ENCODE measurements around the gene ARL2BP. TPM values are rescaled to one million over a fixed set of nuclear protein-coding genes. Genes with fewer than 3 reads are reported as not detected.

The ARL2BP gene
- total RNA-seq, 4 donors from 2014 or later = 10.3 to 39.6 (median 36.5) TPM

DNA sequence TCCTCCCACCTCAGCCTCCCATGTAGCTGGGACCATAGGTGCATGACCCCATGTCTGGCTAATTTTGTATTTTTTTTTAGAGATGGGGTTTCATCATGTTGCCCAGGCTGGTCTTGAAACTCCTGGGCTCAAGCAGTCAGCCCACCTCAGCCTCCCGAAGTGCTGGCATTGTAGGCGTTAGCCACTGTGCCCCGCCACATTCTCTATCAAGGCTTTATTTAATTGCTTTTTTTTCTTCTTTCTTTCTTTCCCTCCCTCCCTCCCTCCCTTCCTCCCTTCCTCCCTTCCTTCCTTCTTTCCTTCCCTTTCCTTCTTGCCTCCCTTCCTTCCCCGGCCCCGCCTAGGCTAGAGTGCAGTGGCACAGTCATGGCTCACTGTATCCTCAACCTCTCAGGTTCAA lies 35.3 kb upstream of the ARL2BP start:
- H3K36me3 ChIP-seq = peaks cover 0 to 67% (median 33%) of the 10 kb centered on the region in 4 donors
- H3K9me3 ChIP-seq = no peaks in the 10 kb centered on the region
- H3K27me3 ChIP-seq = no peaks in the 10 kb centered on the region
- no peak overlapping the region for H3K27ac ChIP-seq
- in situ Hi-C loops (cut with MboI; ENCODE audit: low pct_ligation_motif_present in 1 of 4, low pct_unique_long_range_greater_than_20kb in 1 of 4, low sequenced_read_pairs in 3 of 4) = no loop called here
- intact Hi-C loops (cut with DNase I; ENCODE audit: low total_unique reads) = no loop called here
- TF ChIP-seq POLR2AphosphoS5 (IDR thresholded peaks at IDR 0.05) (no peak), POLR2A (IDR thresholded peaks at IDR 0.05) (no peak)
- no peak for DNase-seq
- 98 to 100% methylated on average over 1 to 5 of the region's 5 CpGs for WGBS, 2 donors (ENCODE audit: low coverage in 1 of 2)
- no peak overlapping the region for H3K4me3 ChIP-seq
- H3K4me1 ChIP-seq = no peaks in the 10 kb centered on the region

DNA sequence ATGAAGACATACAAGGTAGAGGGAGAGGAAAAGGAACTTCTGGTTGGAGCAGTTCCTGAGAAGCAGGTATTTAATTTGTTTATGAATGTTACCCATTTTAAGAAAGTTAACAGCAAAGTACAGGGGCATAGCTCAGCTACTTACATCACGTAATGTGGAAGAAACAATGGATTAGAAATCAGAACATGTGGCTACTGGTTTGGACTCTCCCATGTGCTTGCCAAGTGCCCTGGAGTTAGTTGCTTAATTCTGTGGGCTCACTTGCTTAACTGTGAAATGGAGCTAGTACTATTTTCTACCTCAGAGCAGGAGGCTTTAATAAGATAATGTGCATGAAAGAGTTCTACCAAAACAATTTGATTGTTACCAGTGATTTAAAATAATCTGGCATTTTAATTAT lies 31.6 kb upstream of the ARL2BP start:
- Histone ChIP-seq H3K9me3 (peaks cover 0 to 4% of the 10 kb centered on the region in 2 donors), H3K4me3 (no peak overlapping the region), H3K27ac (no peak overlapping the region), H3K36me3 (peaks cover 0 to 85% (median 36%) of the 10 kb centered on the region in 4 donors), H3K27me3 (no peaks in the 10 kb centered on the region), H3K4me1 (no peaks in the 10 kb centered on the region)
- in situ Hi-C loops (cut with MboI; ENCODE audit: low pct_ligation_motif_present in 1 of 4, low pct_unique_long_range_greater_than_20kb in 1 of 4, low sequenced_read_pairs in 3 of 4) = no loop called here
- TF ChIP-seq POLR2A (IDR thresholded peaks at IDR 0.05) (no peak), POLR2AphosphoS5 (IDR thresholded peaks at IDR 0.05) (no peak), EP300 (IDR thresholded peaks at IDR 0.05; ENCODE audit: low read depth) (no peak)
- TF ChIP-seq, protein P1, sequence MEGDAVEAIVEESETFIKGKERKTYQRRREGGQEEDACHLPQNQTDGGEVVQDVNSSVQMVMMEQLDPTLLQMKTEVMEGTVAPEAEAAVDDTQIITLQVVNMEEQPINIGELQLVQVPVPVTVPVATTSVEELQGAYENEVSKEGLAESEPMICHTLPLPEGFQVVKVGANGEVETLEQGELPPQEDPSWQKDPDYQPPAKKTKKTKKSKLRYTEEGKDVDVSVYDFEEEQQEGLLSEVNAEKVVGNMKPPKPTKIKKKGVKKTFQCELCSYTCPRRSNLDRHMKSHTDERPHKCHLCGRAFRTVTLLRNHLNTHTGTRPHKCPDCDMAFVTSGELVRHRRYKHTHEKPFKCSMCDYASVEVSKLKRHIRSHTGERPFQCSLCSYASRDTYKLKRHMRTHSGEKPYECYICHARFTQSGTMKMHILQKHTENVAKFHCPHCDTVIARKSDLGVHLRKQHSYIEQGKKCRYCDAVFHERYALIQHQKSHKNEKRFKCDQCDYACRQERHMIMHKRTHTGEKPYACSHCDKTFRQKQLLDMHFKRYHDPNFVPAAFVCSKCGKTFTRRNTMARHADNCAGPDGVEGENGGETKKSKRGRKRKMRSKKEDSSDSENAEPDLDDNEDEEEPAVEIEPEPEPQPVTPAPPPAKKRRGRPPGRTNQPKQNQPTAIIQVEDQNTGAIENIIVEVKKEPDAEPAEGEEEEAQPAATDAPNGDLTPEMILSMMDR (IDR thresholded peaks at IDR 0.05) = no peak
- intact Hi-C loops (cut with DNase I; ENCODE audit: low total_unique reads) = no loop called here
- no peak for DNase-seq
- WGBS, 2 donors (ENCODE audit: low coverage in 1 of 2) = 88 to 96% methylated on average over 1 of the region's 1 CpG

DNA sequence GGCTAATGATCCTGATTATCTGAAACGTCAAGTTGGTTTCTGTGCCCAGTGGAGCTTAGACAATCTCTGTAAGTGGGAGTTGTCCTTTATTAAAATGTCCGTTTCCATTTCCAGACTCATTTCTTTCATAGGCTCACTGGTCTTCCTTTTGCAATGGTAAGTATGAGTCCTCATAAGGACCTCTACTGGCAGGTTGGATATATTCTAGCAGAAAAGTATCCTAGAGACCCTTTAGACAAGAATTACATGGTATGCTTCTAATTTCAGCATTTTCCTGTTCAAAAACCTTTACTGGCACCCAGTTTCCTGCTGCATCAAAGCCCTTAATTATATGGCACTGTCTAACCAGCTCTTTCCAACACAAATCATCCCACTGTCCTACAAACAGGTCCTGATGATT lies 28.1 kb upstream of the ARL2BP start:
- in situ Hi-C loops (cut with MboI; ENCODE audit: low pct_ligation_motif_present in 1 of 4, low pct_unique_long_range_greater_than_20kb in 1 of 4, low sequenced_read_pairs in 3 of 4) (no loop called here), intact Hi-C loops (cut with DNase I; ENCODE audit: low total_unique reads) (no loop called here)
- 68 to 93% methylated on average over 2 of the region's 2 CpGs for WGBS, 2 donors (ENCODE audit: low coverage in 1 of 2)
- no peak overlapping the region for H3K27ac ChIP-seq
- peaks cover 0 to 94% (median 36%) of the 10 kb centered on the region in 4 donors for H3K36me3 ChIP-seq
- H3K4me1 ChIP-seq = no peaks in the 10 kb centered on the region
- no peak overlapping the region for H3K4me3 ChIP-seq
- DNase-seq = no peak
- H3K9me3 ChIP-seq = peaks cover 0 to 4% of the 10 kb centered on the region in 2 donors
- no peaks in the 10 kb centered on the region for H3K27me3 ChIP-seq
- TF ChIP-seq, protein P1 (IDR thresholded peaks at IDR 0.05) = no peak
- no peak for TF ChIP-seq POLR2A (IDR thresholded peaks at IDR 0.05)
- TF ChIP-seq EP300 (IDR thresholded peaks at IDR 0.05; ENCODE audit: low read depth) = no peak
- TF ChIP-seq POLR2AphosphoS5 (IDR thresholded peaks at IDR 0.05) = no peak

DNA sequence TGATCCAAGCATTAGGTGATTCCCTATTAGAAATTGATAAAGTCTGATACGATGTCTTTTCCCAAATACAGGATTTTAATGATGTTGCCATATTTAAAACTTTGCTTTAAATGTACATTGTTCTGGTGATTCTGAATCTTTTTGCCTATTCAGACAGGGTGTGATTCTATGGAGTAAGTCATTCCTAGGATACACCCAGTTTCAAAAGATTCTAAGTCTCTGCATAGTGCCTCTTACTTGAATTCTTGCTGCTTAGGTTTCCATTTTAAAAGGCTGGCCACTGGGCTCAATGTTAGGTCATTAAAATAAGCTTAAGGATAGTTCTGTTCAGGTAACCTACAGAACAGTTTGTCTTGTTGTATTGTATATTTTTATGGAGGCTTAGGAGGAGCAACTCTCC lies 22.0 kb upstream of the ARL2BP start:
- intact Hi-C loops (cut with DNase I; ENCODE audit: low total_unique reads) (no loop called here), in situ Hi-C loops (cut with MboI; ENCODE audit: low pct_ligation_motif_present in 1 of 4, low pct_unique_long_range_greater_than_20kb in 1 of 4, low sequenced_read_pairs in 3 of 4) (no loop called here)
- H3K36me3 ChIP-seq = peaks cover 0 to 80% (median 34%) of the 10 kb centered on the region in 4 donors
- 89 to 100% methylated on average over 1 of the region's 1 CpG for WGBS, 2 donors (ENCODE audit: low coverage in 1 of 2)
- no peak overlapping the region for H3K4me3 ChIP-seq
- H3K27ac ChIP-seq = no peak overlapping the region
- H3K4me1 ChIP-seq = no peaks in the 10 kb centered on the region
- H3K9me3 ChIP-seq = no peaks in the 10 kb centered on the region
- no peaks in the 10 kb centered on the region for H3K27me3 ChIP-seq
- no peak for TF ChIP-seq EP300 (IDR thresholded peaks at IDR 0.05; ENCODE audit: low read depth)
- TF ChIP-seq, protein P1 (IDR thresholded peaks at IDR 0.05) = no peak
- TF ChIP-seq POLR2AphosphoS5 (IDR thresholded peaks at IDR 0.05) = no peak
- no peak for TF ChIP-seq POLR2A (IDR thresholded peaks at IDR 0.05)
- DNase-seq = no peak
